Hepatocyte (in vitro differentiated cells): Measurements from ENCODE around the gene ANKS1B.

Experiments used
- CTCF ChIP-seq: fragments of 200-600 bp; sonication (generic); IDR thresholded peaks from 2 replicates; pipeline ENCODE4 v1.5.1; 2016; ENCODE audit warnings: antibody characterized with exemption, mild to moderate bottlenecking; ENCODE audit not compliant: poor library complexity
- EZH2 ChIP-seq: fragments of 200-600 bp; sonication (generic); IDR thresholded peaks from 2 replicates; pipeline ENCODE4 v1.6.1; 2016; ENCODE audit warnings: antibody characterized with exemption, mild to moderate bottlenecking, borderline replicate concordance

GRCh38 chr12:99706736-99707473 lies 277.8 kb downstream of the ANKS1B start:
- TF ChIP-seq CTCF: no peak
- no peak for TF ChIP-seq EZH2
